ENCODE results near the gene ANKRD55.
"Not testable (repeated sequence)": the region's sequence is repeated elsewhere in the genome, so short reads cannot be mapped to it uniquely, and the experiment has no call there.

Gene ANKRD55

DNA sequence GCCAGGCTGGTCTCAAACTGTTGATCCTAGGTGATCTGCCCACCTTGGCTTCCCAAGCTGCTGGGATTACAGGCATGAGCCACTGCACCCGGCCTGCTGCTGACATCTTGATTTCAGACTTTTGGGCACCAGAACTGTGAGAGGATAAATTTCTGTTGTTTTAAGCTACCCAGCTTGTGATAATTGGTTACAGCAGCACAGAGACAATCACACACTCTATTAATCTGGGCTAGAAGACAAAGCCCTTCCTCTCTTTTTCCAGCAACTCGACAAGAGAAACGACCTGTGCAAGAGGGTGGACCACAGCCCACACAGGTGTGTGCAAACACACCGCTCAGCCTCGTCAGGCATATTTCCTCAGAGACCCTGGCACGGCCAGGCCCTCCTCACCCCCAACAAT, 4.5 kb downstream of the ANKRD55 start:
- H3K4me3 ChIP-seq (ENCODE audit: low read depth, low read length), result no peak overlapping the region
- H3K9me3 ChIP-seq (ENCODE audit: control insufficient read depth, insufficient read depth, low read depth, low read length), result no peaks in the 10 kb centered on the region
- H3K4me1 ChIP-seq (ENCODE audit: control insufficient read depth, insufficient read depth, low read length), result no peaks in the 10 kb centered on the region
- no peaks in the 10 kb centered on the region for H3K27me3 ChIP-seq (ENCODE audit: control insufficient read depth, insufficient read depth, low read length)
- no peak overlapping the region for H3K9ac ChIP-seq (ENCODE audit: low read length)
- no peak overlapping the region for H3K27ac ChIP-seq (ENCODE audit: low read depth, low read length)
- H3K36me3 ChIP-seq (ENCODE audit: control insufficient read depth, insufficient read depth, low read length), result no peaks in the 10 kb centered on the region

DNA sequence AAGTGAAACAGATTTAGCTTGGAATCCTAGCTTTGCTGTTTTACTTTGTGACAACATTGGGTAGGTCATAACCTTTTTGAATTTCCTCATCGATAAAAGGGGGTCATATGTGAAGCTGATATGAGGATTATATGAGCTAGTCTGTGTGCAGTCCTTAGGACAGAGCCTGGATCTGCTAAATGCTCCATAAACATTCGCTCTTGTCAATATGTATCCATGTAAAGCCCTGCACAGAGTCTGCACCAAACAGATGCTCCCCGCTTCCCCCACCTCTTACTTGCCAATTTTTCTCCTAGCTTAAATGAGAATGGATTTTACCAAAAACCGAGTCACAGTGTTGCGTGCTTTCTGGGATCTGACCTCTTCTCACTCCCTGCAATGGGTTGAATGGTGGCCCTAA, 5.4 kb downstream of the ANKRD55 start:
- H3K4me3 ChIP-seq (ENCODE audit: low read depth, low read length), result no peak overlapping the region
- H3K4me1 ChIP-seq (ENCODE audit: control insufficient read depth, insufficient read depth, low read length), result no peaks in the 10 kb centered on the region
- no peak overlapping the region for H3K9ac ChIP-seq (ENCODE audit: low read length)
- H3K27ac ChIP-seq (ENCODE audit: low read depth, low read length), result no peak overlapping the region
- no peaks in the 10 kb centered on the region for H3K36me3 ChIP-seq (ENCODE audit: control insufficient read depth, insufficient read depth, low read length)
- H3K27me3 ChIP-seq (ENCODE audit: control insufficient read depth, insufficient read depth, low read length), result no peaks in the 10 kb centered on the region
- no peaks in the 10 kb centered on the region for H3K9me3 ChIP-seq (ENCODE audit: control insufficient read depth, insufficient read depth, low read depth, low read length)

DNA sequence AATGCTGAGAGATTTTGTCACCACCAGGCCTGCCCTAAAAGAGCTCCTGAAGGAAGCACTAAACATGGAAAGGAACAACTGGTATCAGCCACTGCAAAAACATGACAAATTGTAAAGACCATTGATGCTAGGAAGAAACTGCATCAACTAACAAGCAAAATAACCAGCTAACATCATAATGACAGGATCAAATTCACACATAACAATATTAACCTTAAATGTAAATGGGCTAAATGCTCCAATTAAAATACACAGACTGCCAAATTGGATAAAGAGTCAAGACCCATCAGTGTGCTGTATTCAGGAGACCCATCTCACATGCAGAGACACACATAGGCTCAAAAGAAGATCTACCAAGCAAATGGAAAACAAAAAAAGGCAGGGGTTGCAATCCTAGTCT, 9.8 kb downstream of the ANKRD55 start:
- not testable (repeated sequence) for H3K36me3 ChIP-seq (ENCODE audit: control insufficient read depth, insufficient read depth, low read length); H3K4me1 ChIP-seq (ENCODE audit: control insufficient read depth, insufficient read depth, low read length); H3K27me3 ChIP-seq (ENCODE audit: control insufficient read depth, insufficient read depth, low read length); H3K4me3 ChIP-seq (ENCODE audit: low read depth, low read length); H3K27ac ChIP-seq (ENCODE audit: low read depth, low read length); H3K9ac ChIP-seq (ENCODE audit: low read length)
- peaks cover 33% of the 10 kb centered on the region for H3K9me3 ChIP-seq (ENCODE audit: control insufficient read depth, insufficient read depth, low read depth, low read length)

DNA sequence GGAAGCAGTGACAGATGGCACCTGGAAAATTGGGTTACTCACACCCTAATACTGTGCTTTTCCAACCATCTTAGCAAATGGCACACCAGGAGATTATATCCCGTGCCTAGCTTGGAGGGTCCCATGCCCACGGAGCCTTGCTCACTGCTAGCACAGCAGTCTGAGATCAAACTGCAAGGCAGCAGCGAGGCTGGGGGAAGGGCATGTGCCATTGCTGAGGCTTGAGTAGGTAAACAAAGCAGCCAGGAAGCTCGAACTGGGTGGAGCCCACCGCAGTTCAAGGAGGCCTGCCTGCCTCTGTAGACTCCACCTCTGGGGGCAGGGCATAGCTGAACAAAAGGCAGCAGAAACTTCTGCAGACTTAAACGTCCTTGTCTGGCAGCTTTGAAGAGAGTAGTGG, 11.5 kb downstream of the ANKRD55 start:
- not testable (repeated sequence) for H3K4me1 ChIP-seq (ENCODE audit: control insufficient read depth, insufficient read depth, low read length); H3K4me3 ChIP-seq (ENCODE audit: low read depth, low read length); H3K27ac ChIP-seq (ENCODE audit: low read depth, low read length); H3K27me3 ChIP-seq (ENCODE audit: control insufficient read depth, insufficient read depth, low read length); H3K9ac ChIP-seq (ENCODE audit: low read length); H3K36me3 ChIP-seq (ENCODE audit: control insufficient read depth, insufficient read depth, low read length)
- peaks cover 43% of the 10 kb centered on the region for H3K9me3 ChIP-seq (ENCODE audit: control insufficient read depth, insufficient read depth, low read depth, low read length)

DNA sequence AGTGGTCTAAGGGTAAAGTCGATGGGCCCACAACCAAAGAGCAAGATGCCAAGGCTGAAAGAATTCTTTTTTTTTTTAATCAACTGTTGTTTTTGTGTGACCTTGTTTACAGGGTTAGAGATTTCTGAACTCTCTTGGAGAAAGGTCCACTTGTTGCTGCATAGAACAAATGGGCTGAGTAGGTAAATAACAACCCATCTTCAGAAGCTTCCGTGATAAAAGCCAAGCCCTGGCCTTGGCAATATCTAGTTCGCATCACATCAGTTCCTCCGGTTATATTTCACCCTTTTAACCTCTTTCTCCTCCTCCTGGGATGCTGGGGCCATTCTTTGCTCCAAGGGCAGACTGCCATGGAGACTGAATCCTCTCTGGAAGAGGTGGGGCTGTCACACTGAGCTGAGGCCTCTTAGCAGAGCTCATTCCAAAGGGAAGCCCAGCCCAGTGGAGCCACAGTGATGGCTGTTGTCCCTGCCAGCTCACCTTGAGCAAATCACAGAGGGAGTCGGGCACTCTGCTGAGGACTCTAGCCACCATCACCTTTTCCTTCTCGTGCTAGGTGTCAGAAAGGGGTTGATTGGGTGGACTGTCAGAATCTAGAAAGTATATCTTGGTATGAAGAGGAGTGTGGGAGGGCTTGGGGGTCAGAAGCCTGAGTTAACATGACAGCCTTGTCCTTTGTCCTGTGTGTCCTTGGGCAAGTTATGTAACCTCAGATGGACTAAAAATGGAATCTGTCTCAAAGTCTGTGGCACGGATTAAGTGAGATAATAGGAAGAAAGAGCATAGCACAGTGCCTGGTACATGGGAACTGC, 17.9 kb downstream of the ANKRD55 start:
- H3K27ac ChIP-seq (ENCODE audit: low read depth, low read length), result no peak overlapping the region
- H3K4me1 ChIP-seq (ENCODE audit: control insufficient read depth, insufficient read depth, low read length), result no peaks in the 10 kb centered on the region
- peaks cover 43% of the 10 kb centered on the region for H3K9me3 ChIP-seq (ENCODE audit: control insufficient read depth, insufficient read depth, low read depth, low read length)
- H3K4me3 ChIP-seq (ENCODE audit: low read depth, low read length), result no peak overlapping the region
- no peaks in the 10 kb centered on the region for H3K36me3 ChIP-seq (ENCODE audit: control insufficient read depth, insufficient read depth, low read length)
- no peaks in the 10 kb centered on the region for H3K27me3 ChIP-seq (ENCODE audit: control insufficient read depth, insufficient read depth, low read length)
- H3K9ac ChIP-seq (ENCODE audit: low read length), result no peak overlapping the region

DNA sequence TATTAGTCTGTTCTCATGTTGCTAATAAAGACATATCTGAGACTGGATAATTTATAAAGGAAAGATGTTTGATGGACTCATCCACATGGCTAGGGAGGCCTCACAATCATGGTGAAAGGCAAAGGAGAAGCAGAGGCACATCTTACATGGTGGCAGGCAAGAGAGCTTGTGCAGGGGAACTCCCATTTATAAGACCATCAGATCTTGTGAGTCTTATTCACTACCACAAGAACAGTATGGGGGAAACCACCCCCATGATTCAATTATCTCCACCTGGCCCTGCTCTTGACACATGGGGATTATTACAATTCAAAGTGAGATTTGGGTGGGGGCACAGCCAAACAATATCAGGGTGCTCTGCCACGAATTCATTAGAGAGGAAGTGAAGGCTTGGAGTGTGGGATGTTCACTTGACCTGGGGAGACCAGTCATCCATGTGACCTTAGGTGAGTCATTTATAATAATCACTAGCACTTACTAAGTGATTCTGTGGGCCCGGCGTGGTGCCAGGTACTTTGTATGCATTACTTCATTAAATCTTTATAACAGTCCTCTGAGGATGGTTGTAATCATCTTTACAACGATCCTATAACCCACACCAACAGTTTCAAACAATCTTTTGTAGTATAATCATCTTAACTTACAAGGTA, 19.1 kb downstream of the ANKRD55 start:
- H3K4me3 ChIP-seq (ENCODE audit: low read depth, low read length); H3K36me3 ChIP-seq (ENCODE audit: control insufficient read depth, insufficient read depth, low read length); H3K27me3 ChIP-seq (ENCODE audit: control insufficient read depth, insufficient read depth, low read length); H3K4me1 ChIP-seq (ENCODE audit: control insufficient read depth, insufficient read depth, low read length); H3K27ac ChIP-seq (ENCODE audit: low read depth, low read length); H3K9ac ChIP-seq (ENCODE audit: low read length): not testable (repeated sequence)
- peaks cover 33% of the 10 kb centered on the region for H3K9me3 ChIP-seq (ENCODE audit: control insufficient read depth, insufficient read depth, low read depth, low read length)

DNA sequence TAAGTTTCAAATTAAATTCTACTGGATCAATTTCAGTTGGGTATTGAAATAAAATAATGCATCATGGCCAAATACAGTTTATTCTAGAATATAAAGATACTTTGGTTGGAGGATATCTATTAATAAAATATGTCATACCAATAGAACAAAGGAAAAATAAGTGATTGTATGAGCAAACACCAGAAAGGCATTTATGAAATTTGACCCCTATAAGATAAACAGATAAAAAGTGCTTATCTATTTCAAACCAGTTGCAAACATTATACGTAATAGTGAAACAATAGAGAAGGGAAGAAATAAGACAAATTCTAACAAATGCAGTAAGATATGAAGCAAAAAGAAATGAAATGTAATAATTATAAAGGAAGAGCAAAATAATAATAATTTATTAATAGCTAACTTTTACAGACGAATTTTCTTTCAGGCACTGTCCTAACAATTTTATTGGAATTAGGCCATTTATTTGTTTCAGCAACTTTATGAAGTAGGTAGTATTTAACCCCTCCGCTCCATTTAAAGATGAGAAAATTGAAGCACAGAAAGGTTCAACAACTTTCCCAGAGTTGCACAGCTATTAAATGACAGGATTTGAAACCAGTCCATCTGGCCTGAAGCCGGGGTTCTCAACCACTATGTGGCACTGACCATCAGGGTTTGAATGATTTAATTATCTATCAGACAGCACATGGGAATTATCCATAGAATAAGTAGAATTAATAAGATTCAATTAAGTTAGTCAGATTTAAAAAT, 20.8 kb downstream of the ANKRD55 start:
- Histone ChIP-seq H3K36me3 (ENCODE audit: control insufficient read depth, insufficient read depth, low read length) (no peaks in the 10 kb centered on the region), H3K27me3 (ENCODE audit: control insufficient read depth, insufficient read depth, low read length) (no peaks in the 10 kb centered on the region), H3K4me3 (ENCODE audit: low read depth, low read length) (no peak overlapping the region), H3K9me3 (ENCODE audit: control insufficient read depth, insufficient read depth, low read depth, low read length) (peaks cover 23% of the 10 kb centered on the region), H3K4me1 (ENCODE audit: control insufficient read depth, insufficient read depth, low read length) (no peaks in the 10 kb centered on the region), H3K27ac (ENCODE audit: low read depth, low read length) (no peak overlapping the region), H3K9ac (ENCODE audit: low read length) (no peak overlapping the region)

DNA sequence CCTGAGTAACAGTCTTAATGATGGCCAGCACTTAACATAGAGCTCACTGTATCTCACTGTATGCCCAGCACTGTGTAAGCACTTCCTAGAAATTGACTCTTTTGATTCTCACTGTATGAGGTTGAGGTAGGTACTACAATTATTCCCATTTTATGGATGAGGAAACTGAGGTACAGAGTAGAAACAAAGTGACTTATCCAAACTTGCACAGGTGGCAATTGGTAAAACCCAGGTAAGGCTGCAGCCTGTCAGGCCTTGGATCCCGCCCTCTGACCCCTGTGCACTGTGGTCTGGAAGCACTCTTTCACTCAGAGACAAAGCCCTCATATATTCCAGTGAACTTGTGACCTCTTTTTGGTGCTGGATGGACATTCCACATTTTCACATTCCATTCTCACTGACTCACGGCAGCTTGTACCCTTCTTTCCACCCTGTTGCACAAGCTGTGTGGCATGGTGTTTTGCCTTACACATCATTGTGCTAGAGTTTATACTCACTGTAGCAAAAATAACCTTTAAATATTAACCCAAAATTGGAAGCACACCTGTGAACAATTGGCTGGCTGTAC, 21.7 kb downstream of the ANKRD55 start:
- Histone ChIP-seq H3K9ac (ENCODE audit: low read length) (no peak overlapping the region), H3K27me3 (ENCODE audit: control insufficient read depth, insufficient read depth, low read length) (no peaks in the 10 kb centered on the region), H3K27ac (ENCODE audit: low read depth, low read length) (no peak overlapping the region), H3K4me3 (ENCODE audit: low read depth, low read length) (no peak overlapping the region), H3K36me3 (ENCODE audit: control insufficient read depth, insufficient read depth, low read length) (no peaks in the 10 kb centered on the region), H3K4me1 (ENCODE audit: control insufficient read depth, insufficient read depth, low read length) (no peaks in the 10 kb centered on the region), H3K9me3 (ENCODE audit: control insufficient read depth, insufficient read depth, low read depth, low read length) (peaks cover 18% of the 10 kb centered on the region; the same call in 1 of the 2 replicates)

DNA sequence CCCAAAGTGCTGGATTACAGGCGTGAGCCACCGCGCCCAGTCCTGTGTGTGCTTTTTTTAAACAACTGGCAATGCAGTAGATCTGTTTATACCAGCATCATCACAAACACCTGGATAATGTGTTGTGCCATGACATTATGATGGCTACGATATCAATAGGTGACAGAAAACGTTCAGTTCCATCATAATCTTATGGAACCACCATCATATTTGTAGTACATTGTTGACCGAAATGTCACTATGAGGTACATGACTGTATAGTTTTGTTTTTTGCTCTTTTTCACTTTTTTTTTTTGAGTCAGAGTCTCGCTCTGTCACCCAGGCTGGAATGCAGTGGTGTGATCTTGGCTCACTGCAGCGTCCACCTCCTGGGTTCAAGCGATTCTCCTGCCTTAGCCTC, 24.4 kb downstream of the ANKRD55 start:
- Histone ChIP-seq H3K9me3 (ENCODE audit: control insufficient read depth, insufficient read depth, low read depth, low read length) (peaks cover 3% of the 10 kb centered on the region; the same call in 1 of the 2 replicates), H3K36me3 (ENCODE audit: control insufficient read depth, insufficient read depth, low read length) (no peaks in the 10 kb centered on the region), H3K27ac (ENCODE audit: low read depth, low read length) (no peak overlapping the region), H3K4me3 (ENCODE audit: low read depth, low read length) (no peak overlapping the region), H3K4me1 (ENCODE audit: control insufficient read depth, insufficient read depth, low read length) (no peaks in the 10 kb centered on the region), H3K9ac (ENCODE audit: low read length) (no peak overlapping the region), H3K27me3 (ENCODE audit: control insufficient read depth, insufficient read depth, low read length) (no peaks in the 10 kb centered on the region)

DNA sequence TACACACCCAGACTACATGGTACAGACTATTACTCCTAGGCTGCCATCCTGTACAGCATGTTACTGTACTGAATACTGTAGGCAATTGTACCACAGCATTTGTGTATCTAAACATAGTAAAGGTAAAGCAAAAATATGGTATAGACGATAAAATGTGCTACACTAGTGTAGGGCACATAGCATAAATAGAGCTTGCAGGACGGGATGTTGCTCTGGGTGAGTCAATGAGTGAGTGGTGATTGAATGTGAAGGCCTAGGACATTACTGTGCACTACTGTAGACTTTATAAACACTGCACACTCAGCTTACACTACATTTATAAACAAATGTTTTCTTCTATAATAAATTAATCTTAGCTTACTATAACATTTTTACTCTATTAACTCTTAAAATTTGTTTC, 25.6 kb downstream of the ANKRD55 start:
- Histone ChIP-seq H3K9ac (ENCODE audit: low read length) (no peak overlapping the region), H3K4me1 (ENCODE audit: control insufficient read depth, insufficient read depth, low read length) (no peaks in the 10 kb centered on the region), H3K36me3 (ENCODE audit: control insufficient read depth, insufficient read depth, low read length) (no peaks in the 10 kb centered on the region), H3K9me3 (ENCODE audit: control insufficient read depth, insufficient read depth, low read depth, low read length) (no peaks in the 10 kb centered on the region), H3K27me3 (ENCODE audit: control insufficient read depth, insufficient read depth, low read length) (no peaks in the 10 kb centered on the region), H3K4me3 (ENCODE audit: low read depth, low read length) (no peak overlapping the region), H3K27ac (ENCODE audit: low read depth, low read length) (no peak overlapping the region)

Measured in HUES6 (cell line).